Endodermal cell (in vitro differentiated cells): ENCODE measurements around the gene SAFB2. TPM values are rescaled to one million over a fixed set of nuclear protein-coding genes. Genes with fewer than 3 reads are reported as not detected.

Source experiments
- DNase-seq: peaks from one replicate; pipeline ENCODE4 v3.0.0-alpha.2; 2017
- H3K27ac ChIP-seq: 2 replicates; pipeline ENCODE4 v1.5.1; 2013; ENCODE audit warnings: mild to moderate bottlenecking, low read depth, low read length, moderate library complexity
- H3K27me3 ChIP-seq: 2 replicates; pipeline ENCODE4 v1.6.1; 2013; ENCODE audit warnings: mild to moderate bottlenecking, low read length, moderate library complexity; ENCODE audit not compliant: insufficient read depth, control insufficient read depth, poor library complexity, severe bottlenecking
- H3K36me3 ChIP-seq: 2 replicates; pipeline ENCODE4 v1.7.0; 2013; ENCODE audit warnings: mild to moderate bottlenecking, low read length, moderate library complexity; ENCODE audit not compliant: control insufficient read depth, insufficient read depth
- H3K4me1 ChIP-seq: one replicate; pipeline ENCODE4 v1.7.0; 2013; ENCODE audit warnings: low read length; ENCODE audit not compliant: control insufficient read depth, insufficient read depth
- H3K4me3 ChIP-seq: 2 replicates; pipeline ENCODE4 v1.5.1; 2013; ENCODE audit warnings: mild to moderate bottlenecking, low read length, moderate library complexity
- H3K9ac ChIP-seq: 2 replicates; pipeline ENCODE4 v1.6.1; 2013; ENCODE audit warnings: mild to moderate bottlenecking, low read length, moderate library complexity; ENCODE audit not compliant: poor library complexity, severe bottlenecking; ENCODE audit errors: extremely low read depth
- H3K9me3 ChIP-seq: 2 replicates; pipeline ENCODE4 v1.6.1; 2013; ENCODE audit warnings: mild to moderate bottlenecking, low read length, moderate library complexity; ENCODE audit not compliant: control insufficient read depth
- H3K27ac Mint-ChIP-seq: 2 replicates; pipeline ENCODE4 v1.8.0; 2020; ENCODE audit warnings: mixed read lengths
- H3K27me3 Mint-ChIP-seq: 2 replicates; pipeline ENCODE4 v1.8.0; 2021; ENCODE audit warnings: mild to moderate bottlenecking, mixed read lengths; ENCODE audit not compliant: insufficient read depth
- H3K36me3 Mint-ChIP-seq: 2 replicates; pipeline ENCODE4 v1.8.0; 2020; ENCODE audit warnings: low read depth, mixed read lengths
- H3K4me1 Mint-ChIP-seq: 2 replicates; pipeline ENCODE4 v1.8.0; 2020; ENCODE audit warnings: mixed read lengths
- H3K4me3 Mint-ChIP-seq: 2 replicates; pipeline ENCODE4 v1.8.0; 2020; ENCODE audit warnings: mild to moderate bottlenecking, moderate library complexity, mixed read lengths
- H3K9me3 Mint-ChIP-seq: 2 replicates; pipeline ENCODE4 v1.8.0; 2020; ENCODE audit warnings: mild to moderate bottlenecking, mixed read lengths
- CTCF ChIP-seq: fragments of 200-600 bp; sonication (generic); conservative IDR thresholded peaks from 2 replicates; pipeline ENCODE4 v1.5.0; 2021; ENCODE audit warnings: antibody characterized with exemption, mild to moderate bottlenecking
- WGBS, 2 experiments: methylation state at CpG; one replicate each; pipeline versions ENCODE4 v1.1.5 to v1.1.7; 2013; ENCODE audit warnings: missing lambda C conversion rate in 2 of 2, mixed read lengths in 1 of 2; ENCODE audit not compliant: insufficient coverage in 1 of 2, insufficient read length in 1 of 2; 5-methylcytosine and 5-hydroxymethylcytosine counted together
- total RNA-seq, 2 donors: library from RNA; stranded (reverse); fragmentation: NEBNext Ultra II Directional in 1 of 2; extraction: Animal tissue kit (Norgen Biotek cat#: 25700) in 1 of 2; gene quantifications; 2 replicates in 1 of 2; 3 replicates in 1 of 2; pipeline ENCODE4 v1.2.1, GENCODE V29; 2021

Gene SAFB2
- total RNA-seq, 2 donors from 2014 or later: 69.2 to 74.6 TPM

DNA sequence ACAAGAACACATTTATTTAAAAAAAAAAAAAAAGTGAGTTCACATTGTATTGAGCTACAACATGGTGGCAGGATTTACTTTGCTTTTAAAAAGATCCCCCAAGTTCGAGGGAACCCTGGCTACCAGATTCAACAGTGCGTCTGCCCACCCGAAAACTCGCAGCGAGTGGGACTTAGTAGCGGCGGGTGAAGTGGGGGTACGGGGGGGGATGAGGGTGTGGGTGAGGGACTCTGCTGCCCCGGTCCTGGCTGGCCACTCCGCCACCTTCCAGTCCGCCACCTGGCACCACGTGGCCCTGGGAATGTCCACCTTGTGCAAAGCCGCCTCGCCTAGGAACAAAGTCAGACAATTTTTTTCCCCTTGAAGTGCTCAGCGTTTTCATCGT lies 35.5 kb downstream of the SAFB2 start:
- Mint-ChIP-seq H3K9me3 (no peaks in the 10 kb centered on the region), H3K4me3 (no peak overlapping the region), H3K4me1 (peaks cover 27% of the 10 kb centered on the region), H3K27me3 (no peaks in the 10 kb centered on the region), H3K36me3 (peaks cover 45% of the 10 kb centered on the region), H3K27ac (no peak overlapping the region)
- peaks cover 42% of the 10 kb centered on the region for H3K36me3 ChIP-seq
- WGBS, 2 experiments: 94 to 96% methylated on average over 14 to 15 of the region's 16 CpGs
- TF ChIP-seq CTCF: no peak
- DNase-seq: no peak
- H3K27me3 ChIP-seq: no peaks in the 10 kb centered on the region
- H3K4me3 ChIP-seq: no peak overlapping the region
- peaks cover 13% of the 10 kb centered on the region for H3K4me1 ChIP-seq
- H3K27ac ChIP-seq: no peak overlapping the region
- H3K9ac ChIP-seq: no peak overlapping the region
- no peaks in the 10 kb centered on the region for H3K9me3 ChIP-seq

GRCh38 chr19:5586300-5587070 lies 36.1 kb downstream of the SAFB2 start:
- peaks cover 28% of the 10 kb centered on the region for H3K4me1 Mint-ChIP-seq
- no peak for TF ChIP-seq CTCF
- Histone ChIP-seq H3K27me3 (no peaks in the 10 kb centered on the region), H3K27ac (peak overlapping the region; percentile 86), H3K4me3 (no peak overlapping the region), H3K9me3 (no peaks in the 10 kb centered on the region), H3K4me1 (peaks cover 13% of the 10 kb centered on the region), H3K36me3 (peaks cover 38% of the 10 kb centered on the region), H3K9ac (no peak overlapping the region)
- H3K27me3 Mint-ChIP-seq: no peaks in the 10 kb centered on the region
- H3K27ac Mint-ChIP-seq: no peak overlapping the region
- H3K4me3 Mint-ChIP-seq: no peak overlapping the region
- peaks cover 39% of the 10 kb centered on the region for H3K36me3 Mint-ChIP-seq
- 87 to 92% methylated on average over 9 to 26 of the region's 26 CpGs for WGBS, 2 experiments
- H3K9me3 Mint-ChIP-seq: no peaks in the 10 kb centered on the region
- DNase-seq: no peak

DNA sequence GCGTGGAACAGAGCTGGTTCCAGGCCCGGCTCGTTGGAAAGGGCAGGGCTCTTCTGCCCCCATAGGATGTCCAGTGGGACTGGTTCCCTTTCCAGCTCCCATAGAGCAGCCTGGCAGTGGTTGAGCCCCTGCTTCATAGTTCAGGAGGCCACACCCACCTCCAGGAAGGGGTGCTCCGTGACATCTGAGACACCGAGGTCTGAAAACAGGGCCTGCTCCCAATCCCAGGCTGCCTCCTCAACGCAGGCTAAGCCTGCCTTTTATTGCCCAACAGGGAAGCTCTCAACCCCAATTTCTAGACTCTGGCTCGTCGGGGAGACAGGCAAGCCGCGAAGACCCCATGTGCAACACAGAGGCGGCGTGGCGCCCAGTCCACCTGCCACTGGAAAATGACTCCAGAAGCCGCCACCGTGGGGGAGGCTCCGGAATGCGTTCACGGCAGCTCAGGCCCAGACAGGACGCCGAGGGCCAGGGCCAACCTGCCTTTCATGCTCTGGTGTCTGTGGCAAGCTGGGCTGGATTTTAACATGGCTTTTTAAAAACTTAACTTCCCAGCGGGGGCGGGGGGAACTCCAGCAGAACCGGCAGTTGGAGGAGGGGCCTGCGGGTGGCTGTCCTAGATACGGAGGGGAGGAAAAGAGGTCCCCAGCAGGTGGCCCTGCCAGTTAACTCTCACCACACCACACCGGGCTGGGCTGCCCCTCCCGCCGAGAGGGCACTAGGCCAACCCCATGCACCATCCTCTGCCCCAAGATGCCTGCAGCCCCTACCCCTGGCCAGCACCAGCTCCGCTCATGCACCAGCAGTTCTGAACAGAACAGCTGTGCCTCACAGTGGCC lies 36.9 kb downstream of the SAFB2 start:
- Histone ChIP-seq H3K27ac (peak overlapping the region; percentile 86), H3K4me1 (peaks cover 13% of the 10 kb centered on the region), H3K4me3 (no peak overlapping the region), H3K9me3 (no peaks in the 10 kb centered on the region), H3K27me3 (no peaks in the 10 kb centered on the region), H3K36me3 (peaks cover 35% of the 10 kb centered on the region), H3K9ac (no peak overlapping the region)
- DNase-seq: peak; percentile 94
- Mint-ChIP-seq H3K36me3 (peaks cover 34% of the 10 kb centered on the region), H3K4me3 (peak overlapping the region; percentile 42), H3K27ac (peak overlapping the region; percentile 88), H3K4me1 (peaks cover 28% of the 10 kb centered on the region), H3K27me3 (no peaks in the 10 kb centered on the region), H3K9me3 (no peaks in the 10 kb centered on the region)
- TF ChIP-seq CTCF: no peak
- WGBS, 2 experiments: 25 to 40% methylated on average over 20 to 29 of the region's 29 CpGs
